T-helper 17 cell (primary cell): Measurements from ENCODE around the gene SH3RF1. TPM values are rescaled to one million over a fixed set of nuclear protein-coding genes. Genes with fewer than 3 reads are reported as not detected.

Source experiments
- ATAC-seq: fragments of 150-1000 bp; cut with Tn5 transposase; 2 replicates; pipeline ENCODE4 v1.10.0; 2021; ENCODE audit warnings: mild to moderate bottlenecking, moderate library complexity
- DNase-seq, 3 donors: peaks; one replicate each; pipeline versions ENCODE4 v3.0.0 to v3.0.0-alpha.2; 2020 to 2021
- H3K9me3 ChIP-seq: one replicate; pipeline ENCODE4 v1.7.0; 2013; ENCODE audit warnings: low read length, mild to moderate bottlenecking; ENCODE audit not compliant: control insufficient read depth, poor library complexity, severe bottlenecking
- H3K27ac Mint-ChIP-seq: one replicate; pipeline ENCODE4 v1.8.0; 2022; ENCODE audit warnings: mild to moderate bottlenecking, moderate library complexity, mixed read lengths
- H3K27me3 Mint-ChIP-seq: one replicate; pipeline ENCODE4 v1.8.0; 2022; ENCODE audit warnings: mixed read lengths
- H3K36me3 Mint-ChIP-seq: one replicate; pipeline ENCODE4 v1.8.0; 2022; ENCODE audit warnings: low read depth, mixed read lengths
- H3K4me1 Mint-ChIP-seq: one replicate; pipeline ENCODE4 v1.8.0; 2022; ENCODE audit warnings: mild to moderate bottlenecking, mixed read lengths
- H3K4me3 Mint-ChIP-seq: one replicate; pipeline ENCODE4 v1.8.0; 2022; ENCODE audit warnings: mild to moderate bottlenecking, moderate library complexity, mixed read lengths
- total RNA-seq, 4 donors: library from RNA in 2 of 4; stranded (reverse) in 2 of 4; gene quantifications; one replicate each; pipeline ENCODE4 v1.2.3 and lab custom pipeline; 2022 to 2026

The SH3RF1 gene
- total RNA-seq, 2 donors from 2014 or later, result 0.16 to 0.42 TPM

GRCh38 chr4:169150806-169151205 is 120.0 kb downstream of the SH3RF1 start:
- H3K4me1 Mint-ChIP-seq, result no peaks in the 10 kb centered on the region
- H3K9me3 ChIP-seq, result no peaks in the 10 kb centered on the region
- H3K4me3 Mint-ChIP-seq, result no peak overlapping the region
- no peak overlapping the region for H3K27ac Mint-ChIP-seq
- DNase-seq (no peak), ATAC-seq (no peak)
- H3K36me3 Mint-ChIP-seq, result peaks cover 2% of the 10 kb centered on the region
- peaks cover 26% of the 10 kb centered on the region for H3K27me3 Mint-ChIP-seq

DNA sequence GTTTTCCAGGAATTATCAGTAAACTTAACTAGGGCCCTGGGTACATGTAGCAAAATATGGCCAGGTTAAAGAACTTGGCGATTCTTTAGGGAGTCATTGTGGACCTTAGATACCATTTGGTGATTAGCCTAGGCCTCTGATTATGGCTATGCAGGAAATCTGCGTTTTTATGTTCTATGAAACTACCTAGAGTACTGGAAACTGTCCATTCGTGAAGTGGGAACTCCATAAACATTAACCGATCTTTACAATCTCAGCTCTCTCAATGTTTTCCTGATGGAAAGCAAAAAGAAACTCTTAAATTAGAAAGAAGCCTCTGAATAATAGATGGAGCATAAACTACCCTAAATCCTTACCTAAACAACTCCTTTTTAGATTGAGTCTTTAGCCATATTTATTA is 121.9 kb downstream of the SH3RF1 start:
- ATAC-seq (no peak), DNase-seq (no peak)
- Mint-ChIP-seq H3K27me3 (peaks cover 21% of the 10 kb centered on the region), H3K36me3 (no peaks in the 10 kb centered on the region), H3K4me3 (no peak overlapping the region), H3K4me1 (no peaks in the 10 kb centered on the region), H3K27ac (no peak overlapping the region)
- H3K9me3 ChIP-seq, result no peaks in the 10 kb centered on the region

- no peaks in the 10 kb centered on the region for H3K4me1 Mint-ChIP-seq
- H3K27me3 Mint-ChIP-seq, result peaks cover 36% of the 10 kb centered on the region
- H3K4me3 Mint-ChIP-seq, result no peak overlapping the region
- no peak for ATAC-seq
- no peak overlapping the region for H3K27ac Mint-ChIP-seq
- no peak for DNase-seq
- H3K9me3 ChIP-seq, result no peaks in the 10 kb centered on the region
- H3K36me3 Mint-ChIP-seq, result no peaks in the 10 kb centered on the region
These were observed 123.6 kb downstream of the SH3RF1 start for GRCh38 chr4:169147191-169147590.

DNA sequence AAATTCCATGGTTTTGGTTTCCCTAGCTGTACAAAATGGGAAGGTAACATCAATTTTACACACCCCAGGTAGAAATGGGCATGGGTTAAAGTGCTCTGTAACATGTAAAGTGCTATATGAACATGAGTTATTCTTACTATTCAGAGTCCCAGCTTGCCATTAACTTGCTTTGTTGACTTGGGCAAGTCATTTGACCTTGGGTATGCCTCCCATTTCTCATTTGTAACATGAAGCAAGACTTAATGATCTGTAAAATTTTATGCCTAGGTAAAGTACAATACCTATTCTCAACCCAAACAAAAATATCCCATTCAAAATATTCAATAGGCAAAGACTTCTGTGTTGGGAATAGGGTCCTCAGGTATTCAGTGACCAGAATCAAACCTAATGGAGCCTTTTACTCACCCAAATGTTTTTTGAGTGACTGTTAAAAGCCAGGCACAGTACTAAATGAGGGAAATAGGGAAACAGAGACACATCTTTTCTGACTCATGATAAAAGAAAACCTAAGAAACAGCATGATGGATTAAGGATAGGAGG is 126.6 kb downstream of the SH3RF1 start:
- Mint-ChIP-seq H3K4me3 (no peak overlapping the region), H3K27me3 (peaks cover 24% of the 10 kb centered on the region), H3K4me1 (no peaks in the 10 kb centered on the region), H3K36me3 (no peaks in the 10 kb centered on the region), H3K27ac (no peak overlapping the region)
- DNase-seq (no peak), ATAC-seq (no peak)
- H3K9me3 ChIP-seq, result no peaks in the 10 kb centered on the region

- Mint-ChIP-seq H3K27ac (no peak overlapping the region), H3K36me3 (no peaks in the 10 kb centered on the region), H3K4me3 (no peak overlapping the region), H3K4me1 (no peaks in the 10 kb centered on the region), H3K27me3 (peaks cover 24% of the 10 kb centered on the region)
- DNase-seq (no peak), ATAC-seq (no peak)
- no peaks in the 10 kb centered on the region for H3K9me3 ChIP-seq
These were observed 127.4 kb downstream of the SH3RF1 start for GRCh38 chr4:169143335-169143734.

DNA sequence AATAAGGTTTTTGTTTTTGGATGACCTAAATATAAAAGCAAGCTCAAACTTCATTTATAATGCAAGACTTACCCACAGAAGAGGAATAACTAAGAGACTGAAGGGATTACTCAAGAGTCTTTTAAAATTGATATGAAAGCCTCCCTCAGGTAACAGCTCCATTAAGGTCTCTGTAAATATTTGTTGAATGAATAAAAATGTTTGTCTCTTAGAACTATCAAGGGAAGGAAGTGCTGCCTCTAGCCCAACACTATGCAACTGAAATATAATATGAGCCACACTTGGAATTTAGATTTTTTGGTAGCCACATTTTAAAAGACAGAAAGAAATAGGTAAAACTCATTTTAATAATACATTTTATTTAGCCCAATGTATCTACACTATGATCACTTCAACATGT is 127.8 kb downstream of the SH3RF1 start:
- H3K9me3 ChIP-seq, result no peaks in the 10 kb centered on the region
- Mint-ChIP-seq H3K36me3 (no peaks in the 10 kb centered on the region), H3K27me3 (peaks cover 24% of the 10 kb centered on the region), H3K4me3 (no peak overlapping the region), H3K4me1 (no peaks in the 10 kb centered on the region), H3K27ac (no peak overlapping the region)
- DNase-seq (no peak), ATAC-seq (no peak)

GRCh38 chr4:169142391-169142790 is 128.4 kb downstream of the SH3RF1 start:
- DNase-seq (no peak), ATAC-seq (no peak)
- no peak overlapping the region for H3K4me3 Mint-ChIP-seq
- no peaks in the 10 kb centered on the region for H3K36me3 Mint-ChIP-seq
- no peaks in the 10 kb centered on the region for H3K9me3 ChIP-seq
- H3K27ac Mint-ChIP-seq, result no peak overlapping the region
- H3K4me1 Mint-ChIP-seq, result no peaks in the 10 kb centered on the region
- peaks cover 24% of the 10 kb centered on the region for H3K27me3 Mint-ChIP-seq

GRCh38 chr4:169139021-169139420 is 131.7 kb downstream of the SH3RF1 start:
- ATAC-seq, result no peak
- no peak overlapping the region for H3K27ac Mint-ChIP-seq
- peaks cover 36% of the 10 kb centered on the region for H3K27me3 Mint-ChIP-seq
- no peaks in the 10 kb centered on the region for H3K9me3 ChIP-seq
- DNase-seq, result no peak
- H3K36me3 Mint-ChIP-seq, result no peaks in the 10 kb centered on the region
- H3K4me3 Mint-ChIP-seq, result no peak overlapping the region
- no peaks in the 10 kb centered on the region for H3K4me1 Mint-ChIP-seq

DNA sequence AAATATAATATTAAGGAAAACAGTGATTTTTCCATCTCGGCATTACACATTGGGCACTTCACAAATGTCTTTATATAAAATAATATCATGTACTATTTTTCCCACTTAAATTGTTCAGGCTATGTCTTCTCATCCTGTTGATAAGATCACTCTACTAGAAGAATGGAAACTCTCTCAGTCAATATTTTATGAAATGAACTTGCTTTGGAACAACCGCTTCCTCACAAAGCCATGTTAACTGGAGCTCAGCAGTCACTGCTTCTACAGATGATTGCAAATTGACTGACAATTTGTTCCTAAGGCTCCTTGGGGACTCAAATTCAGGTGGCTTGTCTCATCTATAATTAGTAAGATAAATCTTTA is 133.2 kb downstream of the SH3RF1 start:
- no peaks in the 10 kb centered on the region for H3K9me3 ChIP-seq
- ATAC-seq (no peak), DNase-seq (no peak)
- H3K36me3 Mint-ChIP-seq, result no peaks in the 10 kb centered on the region
- H3K4me1 Mint-ChIP-seq, result peaks cover 2% of the 10 kb centered on the region
- no peak overlapping the region for H3K4me3 Mint-ChIP-seq
- peaks cover 32% of the 10 kb centered on the region for H3K27me3 Mint-ChIP-seq
- no peak overlapping the region for H3K27ac Mint-ChIP-seq

DNA sequence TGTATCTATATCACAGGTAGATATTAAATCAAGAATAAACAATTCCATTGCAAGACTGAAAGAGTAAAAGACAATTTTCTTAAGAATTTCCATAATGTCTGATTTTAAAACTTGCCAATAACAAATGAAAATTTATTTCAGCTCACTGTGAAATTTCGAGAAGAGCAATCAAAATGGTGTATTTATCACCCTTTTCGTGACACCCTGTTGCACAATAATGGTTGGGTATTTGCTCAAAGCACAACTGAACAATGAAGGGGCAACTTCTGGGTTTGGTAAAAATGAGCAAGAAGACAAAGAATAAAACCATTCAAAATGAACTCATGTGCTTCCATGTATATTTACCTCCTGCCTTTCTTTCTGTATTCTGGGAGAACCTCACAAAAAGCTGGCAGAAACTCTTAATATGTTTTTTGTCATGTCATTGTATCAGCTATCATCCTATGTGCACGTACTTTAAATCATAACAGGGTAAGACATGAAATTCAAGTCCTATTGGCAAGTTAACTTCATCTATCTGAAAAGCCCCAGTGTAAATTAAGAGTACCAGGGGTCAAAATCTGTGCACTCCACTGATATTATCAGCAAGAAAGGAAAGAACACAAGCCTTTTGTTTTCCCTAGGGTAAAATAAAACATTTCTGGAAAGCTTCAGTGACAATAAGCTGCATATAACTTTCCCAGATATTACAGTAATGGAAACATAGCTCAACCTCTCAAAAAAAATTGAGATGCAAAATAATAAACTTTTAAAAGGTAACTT is 133.8 kb downstream of the SH3RF1 start:
- H3K9me3 ChIP-seq, result no peaks in the 10 kb centered on the region
- no peak for ATAC-seq
- DNase-seq, result no peak
- Mint-ChIP-seq H3K27ac (no peak overlapping the region), H3K4me1 (peaks cover 2% of the 10 kb centered on the region), H3K36me3 (no peaks in the 10 kb centered on the region), H3K4me3 (no peak overlapping the region), H3K27me3 (peaks cover 34% of the 10 kb centered on the region)

- Mint-ChIP-seq H3K36me3 (no peaks in the 10 kb centered on the region), H3K27me3 (peaks cover 35% of the 10 kb centered on the region), H3K4me1 (peaks cover 2% of the 10 kb centered on the region), H3K4me3 (no peak overlapping the region), H3K27ac (no peak overlapping the region)
- H3K9me3 ChIP-seq, result no peaks in the 10 kb centered on the region
- DNase-seq (no peak), ATAC-seq (no peak)
These were observed 134.4 kb downstream of the SH3RF1 start for GRCh38 chr4:169136330-169136729.

DNA sequence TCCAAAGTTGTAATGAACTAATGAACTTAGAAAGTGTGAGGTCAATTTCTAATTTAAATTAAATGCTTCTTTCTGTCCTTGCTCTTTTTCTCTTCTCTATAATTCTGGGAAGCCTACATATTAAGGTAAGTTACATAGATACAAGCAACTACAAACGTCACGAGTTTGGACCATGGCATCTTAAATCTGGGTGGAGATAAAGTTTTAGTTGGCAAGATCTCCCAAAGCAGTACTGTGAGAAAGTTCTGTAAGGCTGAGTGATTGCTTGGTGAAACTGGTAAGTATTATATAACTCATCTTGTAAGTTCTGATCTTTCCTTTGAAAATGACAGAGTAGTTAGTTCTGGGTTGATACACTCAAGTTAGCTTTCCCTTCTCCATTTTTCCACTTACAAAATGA is 135.0 kb downstream of the SH3RF1 start:
- ATAC-seq (no peak), DNase-seq (no peak)
- no peaks in the 10 kb centered on the region for H3K9me3 ChIP-seq
- Mint-ChIP-seq H3K4me3 (no peak overlapping the region), H3K4me1 (peaks cover 2% of the 10 kb centered on the region), H3K36me3 (no peaks in the 10 kb centered on the region), H3K27me3 (peaks cover 35% of the 10 kb centered on the region), H3K27ac (no peak overlapping the region)

- no peak for ATAC-seq
- DNase-seq, result no peak
- H3K4me3 Mint-ChIP-seq, result no peak overlapping the region
- no peaks in the 10 kb centered on the region for H3K36me3 Mint-ChIP-seq
- peaks cover 35% of the 10 kb centered on the region for H3K27me3 Mint-ChIP-seq
- no peak overlapping the region for H3K27ac Mint-ChIP-seq
- peaks cover 2% of the 10 kb centered on the region for H3K4me1 Mint-ChIP-seq
- no peaks in the 10 kb centered on the region for H3K9me3 ChIP-seq
These were observed 136.8 kb downstream of the SH3RF1 start for GRCh38 chr4:169133932-169134331.
